GM18526 (cell line): ENCODE measurements around the gene RPTOR.

Experiments used
- POLR2A ChIP-seq: IDR thresholded peaks from 3 replicates; pipeline ENCODE4 v1.6.1; 2011; ENCODE audit not compliant: insufficient read length; ENCODE audit errors: extremely low read depth

Gene RPTOR

GRCh38 chr17:80594431-80595269 is 50.0 kb downstream of the RPTOR start:
- no peak for TF ChIP-seq POLR2A

- no peak for TF ChIP-seq POLR2A
Observed at GRCh38 chr17:80596760-80597608, 52.3 kb downstream of the RPTOR start.

- TF ChIP-seq POLR2A, result no peak
Observed at GRCh38 chr17:80598813-80599545, 54.3 kb downstream of the RPTOR start.

- TF ChIP-seq POLR2A, result no peak
Observed at GRCh38 chr17:80599546-80600305, 55.1 kb downstream of the RPTOR start.

GRCh38 chr17:80601146-80601545 is 56.5 kb downstream of the RPTOR start:
- TF ChIP-seq POLR2A, result no peak

GRCh38 chr17:80603396-80603795 is 58.8 kb downstream of the RPTOR start:
- no peak for TF ChIP-seq POLR2A

- TF ChIP-seq POLR2A, result no peak
Observed at GRCh38 chr17:80604009-80604669, 59.5 kb downstream of the RPTOR start.

- TF ChIP-seq POLR2A, result no peak
Observed at GRCh38 chr17:80604670-80605010, 60.0 kb downstream of the RPTOR start.

GRCh38 chr17:80605326-80606066 is 60.9 kb downstream of the RPTOR start:
- TF ChIP-seq POLR2A, result no peak

- no peak for TF ChIP-seq POLR2A
Observed at GRCh38 chr17:80608326-80608725, 63.7 kb downstream of the RPTOR start.

GRCh38 chr17:80609757-80610156 is 65.1 kb downstream of the RPTOR start:
- no peak for TF ChIP-seq POLR2A

GRCh38 chr17:80611816-80612215 is 67.2 kb downstream of the RPTOR start:
- TF ChIP-seq POLR2A, result no peak

GRCh38 chr17:80612997-80613731 is 68.5 kb downstream of the RPTOR start:
- no peak for TF ChIP-seq POLR2A
